Measurements from ENCODE around the gene BCAP31.

DNA sequence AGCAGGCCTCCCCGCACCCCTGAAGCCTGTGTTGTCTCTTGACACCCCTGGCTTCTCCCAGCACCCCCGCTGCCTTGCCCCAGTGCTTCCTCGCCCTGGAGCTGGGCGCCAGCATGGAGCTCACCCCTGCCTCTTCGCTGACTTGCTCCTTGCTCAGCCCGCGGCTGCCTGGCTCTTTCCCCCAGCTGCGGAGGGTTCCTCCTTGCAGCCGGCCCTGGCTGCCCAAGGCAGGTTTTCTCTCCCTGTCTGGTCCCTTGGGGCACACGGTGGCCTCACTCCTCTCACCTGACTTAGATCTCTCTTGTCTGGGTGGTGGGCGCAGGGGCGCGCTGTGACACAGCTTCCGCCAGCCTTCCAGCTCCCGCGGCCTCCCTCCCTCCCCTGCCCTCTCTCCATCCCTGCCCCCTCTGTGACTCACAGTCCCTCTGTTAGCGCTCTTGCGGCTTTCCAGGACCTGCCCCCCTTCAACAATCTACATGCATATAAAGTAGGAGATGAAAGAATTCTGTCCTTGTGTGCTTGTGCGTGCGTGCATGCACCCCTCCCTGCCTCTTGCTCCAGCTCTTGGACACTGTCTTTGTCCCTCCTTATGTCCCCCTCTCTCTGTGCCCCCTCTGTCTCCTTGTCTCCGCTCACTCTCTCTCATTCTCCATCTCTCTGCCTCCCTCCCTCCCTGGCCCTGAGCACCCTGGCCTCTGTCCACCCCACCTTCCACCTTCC is 42.1 kb upstream of the BCAP31 start:
- TF ChIP-seq, protein P1, sequence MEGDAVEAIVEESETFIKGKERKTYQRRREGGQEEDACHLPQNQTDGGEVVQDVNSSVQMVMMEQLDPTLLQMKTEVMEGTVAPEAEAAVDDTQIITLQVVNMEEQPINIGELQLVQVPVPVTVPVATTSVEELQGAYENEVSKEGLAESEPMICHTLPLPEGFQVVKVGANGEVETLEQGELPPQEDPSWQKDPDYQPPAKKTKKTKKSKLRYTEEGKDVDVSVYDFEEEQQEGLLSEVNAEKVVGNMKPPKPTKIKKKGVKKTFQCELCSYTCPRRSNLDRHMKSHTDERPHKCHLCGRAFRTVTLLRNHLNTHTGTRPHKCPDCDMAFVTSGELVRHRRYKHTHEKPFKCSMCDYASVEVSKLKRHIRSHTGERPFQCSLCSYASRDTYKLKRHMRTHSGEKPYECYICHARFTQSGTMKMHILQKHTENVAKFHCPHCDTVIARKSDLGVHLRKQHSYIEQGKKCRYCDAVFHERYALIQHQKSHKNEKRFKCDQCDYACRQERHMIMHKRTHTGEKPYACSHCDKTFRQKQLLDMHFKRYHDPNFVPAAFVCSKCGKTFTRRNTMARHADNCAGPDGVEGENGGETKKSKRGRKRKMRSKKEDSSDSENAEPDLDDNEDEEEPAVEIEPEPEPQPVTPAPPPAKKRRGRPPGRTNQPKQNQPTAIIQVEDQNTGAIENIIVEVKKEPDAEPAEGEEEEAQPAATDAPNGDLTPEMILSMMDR (IDR thresholded peaks at IDR 0.05) = no peak
- no peak for TF ChIP-seq POLR2A (IDR thresholded peaks at IDR 0.05)
